H9 (cell line): Measurements from ENCODE around the gene SCUBE2. TPM values are rescaled to one million over a fixed set of nuclear protein-coding genes. Genes with fewer than 3 reads are reported as not detected.

Source experiments
- DNase-seq: peaks from one replicate; pipeline ENCODE4 v3.0.0-alpha.2; 2017
- H2AFZ ChIP-seq: one replicate; pipeline ENCODE4 v1.6.1; 2013; ENCODE audit warnings: mild to moderate bottlenecking, low read length, control low read depth, moderate library complexity
- H2AK5ac ChIP-seq: 2 replicates; pipeline ENCODE4 v1.6.1; 2013; ENCODE audit warnings: low read length, control low read depth, mixed read lengths; ENCODE audit not compliant: insufficient read length
- H2BK120ac ChIP-seq: one replicate; pipeline ENCODE4 v1.6.1; 2013; ENCODE audit warnings: low read depth, mild to moderate bottlenecking, low read length, control low read depth, inconsistent platforms; ENCODE audit not compliant: poor library complexity, severe bottlenecking
- H2BK12ac ChIP-seq: 2 replicates; pipeline ENCODE4 v1.6.1; 2013; ENCODE audit warnings: low read length, control low read depth, mixed read lengths, low read depth; ENCODE audit not compliant: insufficient read length
- H2BK15ac ChIP-seq: 2 replicates; pipeline ENCODE4 v1.6.1; 2013; ENCODE audit warnings: low read depth, low read length, control low read depth
- H2BK20ac ChIP-seq: one replicate; pipeline ENCODE4 v1.6.1; 2013; ENCODE audit warnings: low read depth, mild to moderate bottlenecking, low read length, control low read depth, inconsistent platforms; ENCODE audit not compliant: poor library complexity, severe bottlenecking
- H2BK5ac ChIP-seq: 2 replicates; pipeline ENCODE4 v1.6.1; 2013; ENCODE audit warnings: low read length, control low read depth, mixed read lengths; ENCODE audit not compliant: insufficient read length
- H3K14ac ChIP-seq: 2 replicates; pipeline ENCODE4 v1.6.1; 2013; ENCODE audit warnings: low read length, control low read depth; ENCODE audit not compliant: insufficient read depth
- H3K18ac ChIP-seq: 2 replicates; pipeline ENCODE4 v1.6.1; 2013; ENCODE audit warnings: low read depth, mild to moderate bottlenecking, mixed read lengths, low read length, control low read depth; ENCODE audit not compliant: insufficient read length
- H3K23ac ChIP-seq: 2 replicates; pipeline ENCODE4 v1.6.1; 2013; ENCODE audit warnings: low read length, control low read depth, mixed read lengths, low read depth; ENCODE audit not compliant: insufficient read length
- H3K23me2 ChIP-seq: 2 replicates; pipeline ENCODE4 v1.6.1; 2013; ENCODE audit warnings: low read depth, mild to moderate bottlenecking, mixed read lengths, low read length, control low read depth; ENCODE audit not compliant: insufficient read length, poor library complexity, severe bottlenecking
- H3K27ac ChIP-seq: 2 replicates; pipeline ENCODE4 v1.5.1; 2013; ENCODE audit warnings: low read length, control low read depth, mixed read lengths, low read depth; ENCODE audit not compliant: insufficient read length
- H3K27me3 ChIP-seq: 2 replicates; pipeline ENCODE4 v1.6.1; 2013; ENCODE audit warnings: low read length, control low read depth, inconsistent platforms; ENCODE audit not compliant: insufficient read depth
- H3K4ac ChIP-seq: 2 replicates; pipeline ENCODE4 v1.6.1; 2013; ENCODE audit warnings: low read depth, mild to moderate bottlenecking, control low read depth, inconsistent platforms, low read length, moderate library complexity
- H3K4me1 ChIP-seq: 2 replicates; pipeline ENCODE4 v1.6.1; 2013; ENCODE audit warnings: low read length, control low read depth, inconsistent platforms; ENCODE audit not compliant: insufficient read depth
- H3K4me2 ChIP-seq: 2 replicates; pipeline ENCODE4 v1.6.1; 2013; ENCODE audit warnings: low read length, control low read depth, mixed read lengths; ENCODE audit not compliant: insufficient read length, insufficient read depth
- H3K56ac ChIP-seq: 2 replicates; pipeline ENCODE4 v1.6.1; 2013; ENCODE audit warnings: low read depth, mild to moderate bottlenecking, mixed read lengths, low read length, control low read depth; ENCODE audit not compliant: insufficient read length
- H3K79me1 ChIP-seq: 2 replicates; pipeline ENCODE4 v1.6.1; 2013; ENCODE audit warnings: low read depth, mild to moderate bottlenecking, moderate library complexity, low read length, control low read depth, inconsistent platforms; ENCODE audit not compliant: insufficient read depth, poor library complexity, severe bottlenecking
- H3K79me2 ChIP-seq: 2 replicates; pipeline ENCODE4 v1.6.1; 2013; ENCODE audit warnings: low read length, control low read depth, inconsistent platforms; ENCODE audit not compliant: insufficient read depth
- H3K9ac ChIP-seq: 2 replicates; pipeline ENCODE4 v1.6.1; 2013; ENCODE audit warnings: low read length, control low read depth, mixed read lengths; ENCODE audit not compliant: insufficient read length; ENCODE audit errors: extremely low read depth
- H3K9me3 ChIP-seq: one replicate; pipeline ENCODE4 v1.6.1; 2013; ENCODE audit warnings: low read depth, low read length, inconsistent platforms; ENCODE audit not compliant: control insufficient read depth
- H3T11ph ChIP-seq: one replicate; pipeline ENCODE4 v1.6.1; 2013; ENCODE audit warnings: mild to moderate bottlenecking, low read length, control low read depth, inconsistent platforms
- H4K20me1 ChIP-seq: one replicate; pipeline ENCODE4 v1.6.1; 2013; ENCODE audit not compliant: control insufficient read depth, insufficient read length, insufficient read depth
- H4K5ac ChIP-seq: 2 replicates; pipeline ENCODE4 v1.6.1; 2013; ENCODE audit warnings: low read depth, mild to moderate bottlenecking, mixed read lengths, low read length, control low read depth; ENCODE audit not compliant: insufficient read length
- H4K8ac ChIP-seq: replicated peaks from 2 replicates; pipeline ENCODE4 v1.6.1; 2013; ENCODE audit warnings: low read length, control low read depth, mixed read lengths, low read depth; ENCODE audit not compliant: insufficient read length
- H4K91ac ChIP-seq: 2 replicates; pipeline ENCODE4 v1.6.1; 2013; ENCODE audit warnings: low read depth, mild to moderate bottlenecking, moderate library complexity, mixed read lengths, low read length, control low read depth; ENCODE audit not compliant: insufficient read length
- H3K27ac Mint-ChIP-seq, 3 experiments: 2 replicates in 2 of 3; 3 replicates in 1 of 3; pipeline ENCODE4 v1.8.0; 2020 to 2021; ENCODE audit warnings: mixed read lengths in 3 of 3, mild to moderate bottlenecking in 1 of 3, moderate library complexity in 1 of 3
- H3K27me3 Mint-ChIP-seq: 2 replicates; pipeline ENCODE4 v1.8.0; 2021; ENCODE audit warnings: low read depth, mild to moderate bottlenecking, moderate library complexity, mixed read lengths
- H3K36me3 Mint-ChIP-seq, 3 experiments: 2 replicates in 2 of 3; 3 replicates in 1 of 3; pipeline ENCODE4 v1.8.0; 2020 to 2021; ENCODE audit warnings: low read depth in 3 of 3, mixed read lengths in 3 of 3; ENCODE audit not compliant: insufficient read depth in 1 of 3
- H3K4me1 Mint-ChIP-seq, 2 experiments: 2 replicates each; pipeline ENCODE4 v1.8.0; 2020; ENCODE audit warnings: mixed read lengths in 2 of 2
- H3K4me3 Mint-ChIP-seq, 2 experiments: 2 replicates in 1 of 2; 3 replicates in 1 of 2; pipeline ENCODE4 v1.8.0; 2020 to 2021; ENCODE audit warnings: mild to moderate bottlenecking in 2 of 2, mixed read lengths in 2 of 2, moderate library complexity in 1 of 2
- H3K9me3 Mint-ChIP-seq, 2 experiments: 2 replicates in 1 of 2; 3 replicates in 1 of 2; pipeline ENCODE4 v1.8.0; 2020; ENCODE audit warnings: mild to moderate bottlenecking in 2 of 2, mixed read lengths in 2 of 2, moderate library complexity in 1 of 2
- WGBS: extraction: QIAGEN DNeasy Blood & Tissue Kit; methylation state at CpG from one replicate; pipeline ENCODE4 v1.1.7; 2013; ENCODE audit warnings: missing lambda C conversion rate, low lambda C conversion rate, mixed read lengths; ENCODE audit not compliant: insufficient read length; ENCODE audit errors: extremely low coverage; 5-methylcytosine and 5-hydroxymethylcytosine counted together
- total RNA-seq: library from RNA; stranded (reverse); gene quantifications from 2 replicates; pipeline ENCODE4 v1.2.1, GENCODE V29; 2021
- TF ChIP-seq, protein P1 (sequence below): fragments of 200-600 bp; sonication (generic); conservative IDR thresholded peaks from 3 replicates; pipeline ENCODE4 v1.8.0; 2021; ENCODE audit warnings: antibody characterized with exemption, mild to moderate bottlenecking

The SCUBE2 gene
- total RNA-seq, 1 experiment from 2014 or later = 1.6 TPM

DNA sequence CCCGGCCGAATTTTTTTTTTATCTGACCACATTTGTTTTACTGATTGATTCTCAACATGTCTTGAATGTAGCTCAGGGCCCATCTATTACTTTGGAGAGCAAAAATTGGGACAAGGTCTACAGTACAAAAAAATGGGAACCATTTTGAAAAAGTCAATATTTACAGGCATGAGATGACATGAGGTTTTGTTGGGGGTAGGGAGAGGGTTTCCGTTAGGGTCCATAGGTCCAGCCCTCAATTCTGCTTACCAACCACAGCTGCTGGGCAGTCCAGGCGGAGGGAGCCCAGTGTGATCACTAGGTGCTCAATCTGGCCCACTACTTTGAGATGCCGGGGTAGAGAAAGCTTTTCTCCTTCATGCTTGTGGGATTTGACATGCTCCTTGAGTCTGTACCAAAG is 105.9 kb downstream of the SCUBE2 start:
- H3K4me1 Mint-ChIP-seq = peaks cover 6 to 8% of the 10 kb centered on the region in 2 experiments; a peak in 2 of 4 replicates
- H2BK5ac ChIP-seq = no peak overlapping the region
- H3K9ac ChIP-seq = no peak overlapping the region

More for the DNA sequence above, 105.9 kb downstream of the SCUBE2 start:
- Histone ChIP-seq H2AFZ (no peak overlapping the region), H3K27me3 (no peaks in the 10 kb centered on the region), H3T11ph (no peak overlapping the region), H3K4me2 (no peak overlapping the region), H3K4me1 (peaks cover 4% of the 10 kb centered on the region; the same call in 1 of the 2 replicates), H3K56ac (no peak overlapping the region), H3K23ac (no peak overlapping the region), H3K23me2 (no peaks in the 10 kb centered on the region), H3K79me2 (no peaks in the 10 kb centered on the region), H2BK12ac (no peak overlapping the region), H3K79me1 (no peaks in the 10 kb centered on the region), H2AK5ac (no peak overlapping the region), H3K18ac (no peak overlapping the region), H3K27ac (no peak overlapping the region), H3K4ac (no peak overlapping the region), H4K5ac (no peak overlapping the region), H4K20me1 (no peaks in the 10 kb centered on the region), H2BK20ac (no peak overlapping the region), H3K14ac (no peak overlapping the region), H2BK15ac (no peak overlapping the region), H4K8ac (no peak overlapping the region), H3K9me3 (no peaks in the 10 kb centered on the region), H4K91ac (no peak overlapping the region), H2BK120ac (no peak overlapping the region)
- TF ChIP-seq, protein P1, sequence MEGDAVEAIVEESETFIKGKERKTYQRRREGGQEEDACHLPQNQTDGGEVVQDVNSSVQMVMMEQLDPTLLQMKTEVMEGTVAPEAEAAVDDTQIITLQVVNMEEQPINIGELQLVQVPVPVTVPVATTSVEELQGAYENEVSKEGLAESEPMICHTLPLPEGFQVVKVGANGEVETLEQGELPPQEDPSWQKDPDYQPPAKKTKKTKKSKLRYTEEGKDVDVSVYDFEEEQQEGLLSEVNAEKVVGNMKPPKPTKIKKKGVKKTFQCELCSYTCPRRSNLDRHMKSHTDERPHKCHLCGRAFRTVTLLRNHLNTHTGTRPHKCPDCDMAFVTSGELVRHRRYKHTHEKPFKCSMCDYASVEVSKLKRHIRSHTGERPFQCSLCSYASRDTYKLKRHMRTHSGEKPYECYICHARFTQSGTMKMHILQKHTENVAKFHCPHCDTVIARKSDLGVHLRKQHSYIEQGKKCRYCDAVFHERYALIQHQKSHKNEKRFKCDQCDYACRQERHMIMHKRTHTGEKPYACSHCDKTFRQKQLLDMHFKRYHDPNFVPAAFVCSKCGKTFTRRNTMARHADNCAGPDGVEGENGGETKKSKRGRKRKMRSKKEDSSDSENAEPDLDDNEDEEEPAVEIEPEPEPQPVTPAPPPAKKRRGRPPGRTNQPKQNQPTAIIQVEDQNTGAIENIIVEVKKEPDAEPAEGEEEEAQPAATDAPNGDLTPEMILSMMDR = no peak
- Mint-ChIP-seq H3K9me3 (no peaks in the 10 kb centered on the region; a peak in 1 of 5 replicates), H3K27ac (no peak overlapping the region; a peak in 1 of 7 replicates), H3K4me3 (no peak overlapping the region), H3K27me3 (peaks cover 5% of the 10 kb centered on the region; the same call in 1 of the 2 replicates), H3K36me3 (no peaks in the 10 kb centered on the region)
- DNase-seq = no peak
- WGBS = no CpG with 5 or more reads among the region's 5 CpGs
